GM21786 (cell line): ENCODE results near the gene RPL28.
"Not testable (repeated sequence)": the region's sequence is repeated elsewhere in the genome, so short reads cannot be mapped to it uniquely, and the experiment has no call there.

Experiments used
- ATAC-seq: cut with Tn5 transposase; IDR thresholded peaks from one replicate; pipeline ENCODE4 v1.9.1; 2021; ENCODE audit not compliant: unreplicated experiment

RPL28 gene

DNA sequence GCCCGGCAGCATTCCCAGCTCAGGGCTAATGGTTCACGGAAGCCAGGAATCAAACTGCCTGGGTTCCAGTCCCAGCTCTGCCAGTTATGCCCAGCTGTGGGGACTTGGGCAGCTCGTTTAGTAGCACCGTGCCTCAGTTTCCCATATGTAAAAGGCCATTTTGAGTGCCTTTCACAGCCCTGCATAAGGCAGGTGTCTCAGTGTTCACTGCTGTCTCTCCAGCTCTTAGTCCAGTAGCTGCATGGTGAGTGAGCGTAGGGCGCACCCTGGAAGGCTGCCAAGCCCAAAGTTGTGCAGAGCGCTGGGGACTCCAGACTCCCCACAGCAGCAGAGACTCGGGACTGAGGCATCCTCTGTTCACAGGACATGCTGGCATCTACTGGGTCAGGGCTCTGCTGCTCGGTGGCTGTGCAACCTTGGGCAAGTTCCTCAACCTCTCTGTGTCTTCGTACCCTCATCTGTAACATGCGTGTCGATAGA is 5.5 kb downstream of the RPL28 start:
- no peak for ATAC-seq

DNA sequence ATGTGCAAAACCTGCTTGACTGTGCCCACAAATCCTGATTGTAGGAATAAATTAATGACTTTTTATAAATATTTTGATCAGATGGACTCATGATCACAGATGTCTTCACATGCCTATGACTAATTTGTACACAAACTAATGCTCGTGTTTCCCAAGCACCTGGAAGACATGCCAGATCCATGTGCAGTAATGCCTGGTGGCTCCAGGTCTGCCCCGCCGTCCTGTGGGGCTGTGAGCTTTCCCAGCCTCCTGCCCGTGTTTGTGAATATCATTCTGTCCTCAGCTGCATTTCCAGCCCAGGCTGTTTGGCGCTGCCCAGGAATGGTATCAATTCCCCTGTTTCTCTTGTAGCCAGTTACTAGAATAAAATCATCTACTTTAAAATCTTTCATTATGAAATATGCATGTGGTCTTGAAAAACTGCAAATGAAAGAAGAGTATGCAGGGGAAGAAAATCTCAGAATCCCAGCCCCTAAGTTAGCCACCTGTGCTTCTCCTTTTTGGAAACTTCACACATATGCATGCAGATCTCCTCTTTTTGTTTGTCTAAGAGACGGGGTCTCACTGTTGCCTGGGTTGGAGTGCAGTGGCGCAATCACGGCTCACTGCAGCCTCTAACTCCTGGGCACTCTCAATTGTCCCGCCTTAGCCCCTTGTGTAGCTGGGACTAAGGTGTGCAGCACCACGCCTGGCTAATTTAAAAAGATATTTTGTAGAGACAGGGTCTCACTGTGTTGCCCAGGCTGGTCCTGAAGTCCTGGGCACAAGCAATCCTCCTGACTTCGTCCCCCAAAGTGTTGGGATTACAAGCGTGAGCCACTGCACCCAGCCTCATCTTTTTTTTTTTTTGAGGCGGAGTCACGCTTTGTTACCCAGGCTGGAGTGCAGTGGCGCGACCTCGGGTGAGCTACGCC is 6.2 kb downstream of the RPL28 start:
- no peak for ATAC-seq

DNA sequence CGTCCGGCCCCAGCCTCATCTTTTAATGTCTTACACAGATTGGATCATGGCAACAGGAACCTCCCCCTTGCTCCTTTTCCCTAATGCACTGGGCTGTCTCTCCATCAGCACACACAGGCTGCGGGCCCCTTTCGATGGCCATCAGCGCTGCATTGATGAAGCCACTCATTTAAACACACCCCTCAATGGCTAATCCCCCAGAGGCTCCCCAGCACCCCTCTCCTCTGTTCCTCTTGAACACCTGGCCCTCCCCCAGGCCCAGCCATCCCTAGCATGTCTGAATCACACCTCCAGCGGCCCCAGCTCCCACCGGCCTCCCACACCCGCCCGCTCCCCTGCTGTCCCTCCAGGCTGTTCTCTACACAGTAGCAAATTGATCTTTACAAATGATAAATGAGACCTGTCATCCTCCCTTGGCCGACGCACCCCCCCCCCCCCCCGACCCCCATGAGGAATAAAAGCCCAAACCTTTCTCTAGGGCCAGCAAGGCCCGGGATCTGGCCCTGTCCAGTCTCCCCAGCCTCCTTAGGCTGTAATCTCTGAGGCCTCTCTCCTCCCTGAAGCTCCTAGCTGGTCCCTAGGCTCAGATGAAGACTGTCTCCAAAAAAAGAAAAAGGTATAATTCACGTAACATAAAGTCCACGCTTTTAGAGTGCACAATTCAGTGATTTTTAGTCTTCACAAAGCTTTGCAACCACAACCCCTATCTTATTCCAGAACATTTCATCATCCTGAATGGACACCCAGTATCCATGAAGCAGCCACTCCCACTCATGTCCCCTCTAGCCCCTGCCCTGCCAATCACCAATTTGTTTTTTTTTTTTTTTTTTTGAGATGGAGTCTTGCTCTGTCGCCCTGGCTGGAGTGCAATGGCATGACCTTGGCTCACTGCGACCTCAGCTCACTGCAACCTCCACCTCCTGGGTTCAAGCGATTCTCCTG is 7.4 kb downstream of the RPL28 start:
- ATAC-seq: no peak

DNA sequence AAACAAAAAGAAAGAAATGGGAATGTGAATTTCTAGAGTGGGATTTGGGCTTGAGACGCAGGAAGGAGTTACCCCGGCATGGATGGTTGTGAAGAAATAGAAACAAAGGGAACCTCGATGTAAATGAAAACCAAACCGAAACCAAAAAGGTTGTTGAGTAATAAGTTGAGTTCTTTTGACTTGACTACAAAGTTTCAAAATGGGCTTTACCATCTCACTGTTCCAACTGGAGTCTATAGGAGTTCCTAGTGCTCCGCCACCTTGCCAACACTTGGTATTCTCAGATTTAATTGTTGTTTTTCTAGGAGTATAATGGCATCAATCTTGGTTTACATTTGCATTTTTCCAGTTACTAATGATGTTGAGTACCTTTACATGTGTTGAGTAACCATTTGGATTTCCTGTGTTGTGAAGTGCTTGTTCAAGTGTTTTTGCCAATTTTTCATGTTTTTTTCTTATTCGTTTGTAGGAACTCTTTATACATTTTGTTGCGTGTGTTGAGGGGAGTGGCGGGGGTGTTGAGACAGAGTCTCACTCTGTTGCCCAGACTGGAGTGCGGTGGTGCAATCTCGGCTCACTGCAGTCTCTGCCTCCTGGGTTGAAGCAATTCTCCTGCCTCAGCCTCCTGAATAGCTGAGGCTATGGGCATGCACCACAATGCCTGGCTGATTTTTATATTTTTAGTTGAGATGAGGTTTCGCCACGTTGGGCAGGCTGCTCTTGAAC is 12.6 kb downstream of the RPL28 start:
- ATAC-seq: no peak

DNA sequence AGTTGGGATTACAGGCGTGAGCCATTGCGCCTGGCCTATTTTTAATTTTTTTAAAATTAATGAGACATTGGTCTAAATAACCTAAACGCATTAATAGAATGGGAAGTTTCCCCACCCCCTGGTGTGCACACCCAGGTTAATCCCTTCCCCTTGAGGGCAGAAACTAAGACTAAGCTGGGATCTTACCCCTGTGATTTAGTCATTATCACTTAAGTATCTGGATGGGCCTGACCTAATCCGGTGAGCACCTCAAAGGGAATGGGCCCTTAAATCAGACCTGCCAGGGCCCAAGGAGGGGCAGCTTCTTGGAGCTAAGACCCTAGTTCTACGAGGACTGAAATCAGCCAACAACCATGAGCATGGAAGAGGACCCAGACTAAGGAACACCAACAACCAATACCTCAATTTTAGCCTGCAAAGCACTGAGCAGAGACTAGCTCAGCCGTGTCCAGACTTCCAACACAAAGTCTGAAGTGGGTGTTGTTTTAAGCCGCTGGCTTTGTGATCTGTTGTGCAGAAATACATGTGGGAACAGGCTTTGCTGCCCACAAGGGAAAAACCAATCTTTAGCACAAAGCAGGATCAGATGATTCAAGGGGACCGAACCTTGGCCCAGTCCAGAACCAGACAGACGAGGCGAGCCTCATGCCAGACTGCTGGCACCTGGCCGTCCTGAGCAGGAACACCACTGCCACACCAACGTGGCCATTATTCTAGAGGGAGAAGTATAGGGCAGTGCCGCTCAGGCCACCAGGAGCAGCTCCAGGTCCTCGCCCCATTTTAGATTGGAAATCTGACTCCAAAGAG is 14.8 kb downstream of the RPL28 start:
- no peak for ATAC-seq

DNA sequence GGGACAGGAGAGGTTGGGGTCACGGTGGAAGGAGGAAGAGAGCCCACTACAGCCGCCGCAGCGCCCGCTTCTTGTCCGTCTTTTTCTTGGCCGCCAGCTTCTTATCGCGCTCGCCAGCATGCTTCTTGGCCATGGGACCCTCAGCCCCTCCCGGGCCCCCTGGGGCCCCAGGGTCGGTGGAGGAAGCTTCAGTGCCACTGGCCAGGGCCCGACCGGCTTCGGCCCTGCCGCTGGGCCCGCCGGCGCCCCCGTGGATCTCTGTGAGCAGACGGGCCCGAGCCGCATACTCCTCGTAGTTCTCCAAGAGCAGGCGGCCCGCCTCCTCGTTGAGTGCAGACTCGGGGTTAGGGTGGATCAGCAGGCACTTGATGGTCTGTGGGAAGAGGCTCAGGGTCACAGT is 15.7 kb downstream of the RPL28 start:
- not testable (repeated sequence) for ATAC-seq

DNA sequence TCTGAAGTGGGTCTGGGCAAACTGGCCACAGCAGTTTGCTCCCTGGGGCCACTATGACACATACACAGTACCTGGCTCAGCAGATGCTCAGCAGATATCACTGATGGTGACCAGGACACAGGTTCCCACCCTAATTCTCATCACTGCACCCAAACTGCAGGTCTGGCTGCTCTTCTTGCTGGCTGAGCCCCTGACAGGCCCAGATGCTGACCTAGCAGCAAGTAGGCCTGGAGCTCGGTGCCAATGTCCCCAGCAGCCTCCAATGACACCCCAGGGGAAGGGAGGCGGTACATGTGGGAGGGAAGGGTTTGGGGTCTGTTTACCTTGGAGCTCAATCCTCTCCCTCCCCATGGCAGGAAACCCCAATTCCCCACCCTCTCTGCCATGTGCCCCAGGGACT is 16.8 kb downstream of the RPL28 start:
- no peak for ATAC-seq

DNA sequence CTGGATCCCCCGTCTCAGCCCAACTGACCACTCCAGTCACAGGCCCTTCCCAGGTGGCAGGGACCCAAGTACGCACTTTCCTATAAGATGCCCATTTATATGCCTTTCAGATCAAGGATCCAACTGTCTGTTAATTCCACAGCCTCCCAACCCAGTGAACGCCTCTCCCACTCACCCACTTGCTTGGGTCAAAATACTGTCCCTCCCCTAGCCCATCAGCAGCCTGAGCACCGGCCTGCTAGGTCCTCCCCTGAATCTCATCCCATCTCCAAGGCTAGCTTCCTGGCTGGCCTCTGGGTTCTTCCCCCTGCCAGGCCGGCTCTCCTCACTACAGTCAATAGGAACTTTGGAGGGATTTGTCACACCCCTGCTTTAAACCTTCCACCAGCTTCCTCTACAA is 19.9 kb downstream of the RPL28 start:
- ATAC-seq: no peak

DNA sequence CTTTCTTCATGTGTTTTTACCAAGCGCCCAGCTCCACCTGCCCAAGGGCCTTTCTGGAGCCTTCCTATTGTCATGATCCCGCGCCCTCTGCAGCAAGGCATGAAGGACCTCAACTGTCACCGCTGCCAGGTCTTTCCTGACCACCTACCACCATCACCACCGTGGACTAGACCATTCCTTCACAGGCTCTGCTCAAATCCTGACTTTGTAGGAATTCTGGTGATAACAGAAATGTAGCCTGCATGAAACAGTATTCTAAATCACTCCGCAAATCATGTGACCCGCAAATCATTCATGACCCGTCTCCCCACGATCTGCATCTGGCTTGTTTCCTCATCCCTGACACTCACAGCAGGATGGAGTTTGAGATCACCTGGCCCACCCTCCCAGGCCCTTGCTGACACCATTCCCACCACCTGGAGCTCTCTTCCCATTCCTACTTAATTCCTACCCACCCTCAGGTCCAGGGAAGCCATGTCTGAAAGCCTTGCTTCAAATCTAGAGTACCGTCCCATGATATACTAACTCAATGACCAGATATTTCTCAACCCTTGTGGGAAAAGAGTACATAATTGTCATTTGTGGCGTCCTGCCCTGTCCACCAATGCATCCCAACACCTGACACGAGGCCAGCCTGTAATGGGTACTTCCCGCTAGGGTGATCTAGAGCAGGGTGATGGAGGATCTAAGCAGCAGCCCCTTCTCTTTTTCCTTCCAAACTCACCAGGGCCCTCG is 20.5 kb downstream of the RPL28 start:
- no peak for ATAC-seq

DNA sequence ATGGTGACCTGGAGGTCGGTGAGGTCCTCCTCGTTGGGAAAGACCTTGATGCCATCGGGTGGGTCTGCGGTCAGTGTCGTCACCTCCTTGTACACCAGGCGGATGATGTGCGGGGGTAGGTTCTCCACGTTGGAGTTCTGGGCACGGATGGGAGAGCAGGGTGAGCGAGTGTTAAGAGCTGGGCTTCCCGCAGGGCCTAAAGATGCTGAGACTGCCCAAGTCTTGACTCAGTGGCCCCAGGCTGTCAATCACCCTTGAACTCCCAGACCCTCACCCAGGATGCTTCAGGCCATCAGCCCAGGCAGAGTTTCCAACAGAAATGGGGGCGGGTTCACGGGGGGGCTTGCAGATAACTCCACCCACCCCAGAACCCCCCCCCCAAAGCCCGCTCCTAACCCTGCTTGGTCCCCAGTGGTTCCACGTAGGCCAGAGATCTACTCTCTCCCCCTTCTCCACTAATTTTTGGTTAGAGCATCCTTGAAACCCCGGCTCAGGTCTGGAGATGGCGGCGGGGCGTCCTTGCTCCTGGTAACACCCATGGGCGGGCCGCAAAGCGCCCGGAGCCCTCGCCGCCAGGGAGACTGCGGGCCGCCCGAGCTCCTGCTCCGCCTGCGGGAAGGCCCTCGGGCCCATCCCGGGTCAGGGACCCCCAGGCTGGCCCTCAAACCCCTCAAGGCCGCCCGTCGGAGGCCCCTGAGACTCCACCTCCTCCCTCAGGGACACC is 21.3 kb downstream of the RPL28 start:
- ATAC-seq: peak; percentile 3

DNA sequence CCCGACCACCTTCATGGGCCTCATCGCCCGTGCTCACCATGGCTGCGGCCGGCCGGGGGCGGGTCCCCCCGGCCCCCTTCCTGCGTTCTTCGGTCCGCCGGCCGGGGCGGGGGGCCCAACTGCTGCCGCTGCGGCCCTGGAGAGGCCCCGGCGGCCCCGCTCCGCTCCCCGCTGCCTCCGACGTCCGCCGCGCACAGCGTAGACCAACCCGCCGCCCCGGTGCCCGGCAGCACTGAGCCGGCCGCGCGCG is 21.7 kb downstream of the RPL28 start, which contains the start of gene UBE2S:
Gene UBE2S, minus strand, starts transcription at position 239 of the 250 bp plus-strand sequence. Its CDS starts 199 bp downstream, at position 40.
- not testable (repeated sequence) for ATAC-seq

DNA sequence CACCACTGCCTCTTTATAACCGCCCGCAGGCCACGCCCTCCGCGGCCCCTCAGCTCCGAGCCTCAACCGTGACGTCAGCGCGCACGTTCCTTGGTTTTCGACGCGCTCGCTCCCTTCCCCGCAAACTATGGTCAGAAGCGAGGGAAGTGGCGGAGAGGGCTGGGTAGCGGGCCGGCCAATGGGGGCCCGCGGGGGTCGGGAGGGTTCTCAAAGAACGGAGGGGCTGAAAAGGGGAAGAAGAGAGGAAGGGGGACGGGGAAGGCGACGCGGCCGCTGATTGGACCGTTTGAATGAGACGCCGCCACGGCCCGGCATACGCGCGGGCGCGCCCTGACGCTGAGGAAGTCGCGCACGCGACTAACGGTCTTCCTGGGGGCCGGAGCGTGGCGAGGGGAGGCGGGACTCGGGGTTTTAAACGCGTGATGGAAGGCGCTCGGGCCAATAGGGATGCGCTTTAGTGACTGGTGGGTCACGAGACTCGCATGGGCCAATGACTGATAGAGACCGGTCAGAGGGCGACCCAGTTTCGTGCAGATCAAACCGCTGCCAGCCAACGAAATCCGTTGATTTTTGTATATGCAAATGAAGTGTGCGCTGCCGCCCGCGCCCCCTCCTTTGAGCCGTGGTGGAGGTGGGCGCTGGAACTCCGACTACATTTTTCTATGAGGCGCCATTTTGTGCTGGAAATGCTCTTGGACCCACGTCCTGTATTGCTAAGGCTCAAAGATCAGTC is 22.2 kb downstream of the RPL28 start:
- ATAC-seq: peak; percentile 79

DNA sequence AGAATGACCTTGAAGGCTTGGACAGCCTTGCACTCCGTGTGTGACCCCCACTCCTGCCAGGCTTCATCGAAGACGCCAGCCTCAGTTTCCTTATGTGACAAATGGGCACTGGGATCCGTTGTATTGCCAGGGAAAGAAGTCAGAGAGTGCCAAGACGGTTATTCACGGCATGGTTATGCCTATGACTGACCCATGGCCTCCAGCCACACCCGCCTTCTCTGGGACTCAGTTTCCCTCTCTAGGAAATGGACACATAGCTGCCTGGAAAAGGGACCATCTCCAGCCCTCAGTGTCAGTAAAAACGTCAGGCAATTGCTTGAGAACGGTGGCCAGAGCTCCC is 22.8 kb downstream of the RPL28 start:
- ATAC-seq: no peak

DNA sequence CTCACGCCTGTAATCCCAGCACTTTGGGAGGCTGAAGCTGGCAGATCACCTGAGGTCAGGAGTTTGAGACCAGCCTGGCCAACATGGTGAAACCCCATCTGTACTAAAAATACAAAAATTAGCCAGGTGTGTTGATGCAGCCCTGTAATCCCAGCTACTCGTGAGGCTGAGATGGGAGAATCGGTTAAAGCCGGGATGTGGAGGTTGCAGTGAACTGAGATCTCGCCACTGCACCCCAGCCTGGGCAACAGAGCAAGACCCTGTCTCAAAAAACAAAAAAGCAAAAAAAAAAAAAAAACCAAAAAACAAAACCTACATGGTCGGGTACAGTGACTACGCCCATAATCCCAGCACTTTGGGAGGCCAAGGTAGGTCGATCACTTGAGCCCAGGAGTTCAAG is 23.4 kb downstream of the RPL28 start:
- not testable (repeated sequence) for ATAC-seq

DNA sequence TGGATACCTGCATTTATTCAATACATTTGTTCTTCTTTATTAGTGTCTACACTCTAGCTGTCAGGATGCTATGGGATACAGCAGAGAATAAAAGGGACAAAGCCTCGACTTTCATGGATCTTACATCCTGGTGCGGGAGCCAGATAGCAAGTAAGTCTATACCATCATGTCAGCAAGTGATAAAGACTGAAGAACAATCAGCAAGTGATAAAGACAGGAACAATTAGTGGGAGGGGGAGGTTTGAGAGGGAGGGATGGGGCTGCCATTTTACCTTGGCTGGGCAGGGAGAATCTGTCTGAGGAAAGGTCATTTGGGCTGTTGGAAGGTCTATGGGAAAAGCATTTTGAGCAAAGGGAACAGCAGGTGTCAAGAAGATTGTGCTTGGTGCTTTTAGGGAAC is 24.4 kb downstream of the RPL28 start:
- no peak for ATAC-seq

DNA sequence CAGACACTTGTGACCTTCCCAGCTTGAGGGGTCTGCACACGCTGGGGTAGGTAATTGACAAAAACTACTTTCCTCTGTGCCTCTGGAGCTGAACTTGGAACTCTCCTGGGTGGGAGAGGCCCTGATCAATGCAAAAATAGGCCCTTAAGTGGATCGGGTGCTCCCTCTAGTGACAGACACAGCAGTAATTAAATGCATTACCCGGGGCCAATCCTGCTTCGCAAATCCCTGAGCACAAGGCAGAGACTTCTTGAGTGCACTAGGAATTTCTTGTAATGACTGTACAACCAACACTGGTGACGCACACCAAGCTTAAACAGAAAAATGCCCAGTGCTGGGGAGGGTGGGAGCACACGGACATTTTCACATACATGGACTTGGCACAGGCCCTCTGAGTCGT is 32.5 kb downstream of the RPL28 start:
- no peak for ATAC-seq

DNA sequence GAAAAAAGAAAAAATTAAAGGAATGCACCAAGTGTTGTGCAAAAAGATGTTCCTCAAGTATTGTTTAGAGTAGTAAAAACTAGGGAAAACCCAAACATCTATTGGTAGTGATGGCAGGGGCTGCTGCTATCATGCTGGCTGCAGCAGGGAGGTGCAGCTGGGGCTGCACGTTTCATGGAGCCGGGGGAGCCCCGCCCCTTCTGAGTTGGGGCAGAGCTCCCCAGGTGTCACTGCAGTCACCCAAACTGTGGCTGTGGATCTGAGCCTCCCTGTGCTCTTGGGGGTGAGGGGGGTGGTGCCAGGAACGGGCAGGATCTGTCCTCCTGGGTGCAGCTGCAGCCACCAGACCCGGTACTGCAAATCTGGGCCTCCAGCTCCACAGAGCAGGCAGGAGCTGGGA is 33.4 kb downstream of the RPL28 start:
- ATAC-seq: no peak

DNA sequence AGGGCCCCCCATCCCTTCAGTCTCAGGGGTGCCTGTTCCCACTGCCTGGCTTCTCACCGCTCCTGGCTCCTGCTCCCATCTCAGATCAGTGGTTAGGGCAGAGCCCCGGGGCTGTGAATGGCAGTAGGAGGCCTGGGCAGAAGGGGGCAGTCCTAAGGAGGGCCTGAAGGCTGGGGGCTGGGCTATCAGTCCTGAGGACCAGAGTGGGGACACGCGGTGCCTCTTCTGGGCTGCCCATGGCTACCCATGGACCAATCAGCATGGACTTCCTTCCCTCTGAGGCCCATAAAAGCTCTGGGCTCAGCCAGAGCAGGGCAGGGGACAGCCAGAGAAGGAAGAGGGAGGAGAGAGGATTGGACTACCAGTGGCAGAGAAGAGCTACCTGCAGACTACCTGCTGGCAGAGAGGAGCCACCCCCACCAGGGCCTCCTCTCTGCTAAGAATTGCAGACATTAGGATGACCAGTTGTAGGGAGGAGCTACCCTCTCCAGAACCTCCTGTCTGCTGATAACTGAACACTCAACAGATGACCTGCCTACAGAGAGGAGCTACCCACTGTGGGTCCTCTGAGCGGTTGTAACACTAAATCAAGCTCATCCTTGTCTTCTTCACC is 34.0 kb downstream of the RPL28 start:
- ATAC-seq: no peak
